Mesodermal cell (in vitro differentiated cells): Measurements from ENCODE around the gene LIN37.

Experiments
- H3K27ac ChIP-seq: 2 replicates; pipeline ENCODE4 v1.7.0; 2013; ENCODE audit warnings: mild to moderate bottlenecking, low read depth, low read length, moderate library complexity; ENCODE audit not compliant: severe bottlenecking
- H3K36me3 ChIP-seq: 2 replicates; pipeline ENCODE4 v1.7.1; 2013; ENCODE audit warnings: mild to moderate bottlenecking, low read length, moderate library complexity; ENCODE audit not compliant: control insufficient read depth, insufficient read depth
- H3K4me1 ChIP-seq: one replicate; pipeline ENCODE4 v1.7.1; 2013; ENCODE audit warnings: mild to moderate bottlenecking, low read length; ENCODE audit not compliant: insufficient read depth, control insufficient read depth, poor library complexity, severe bottlenecking
- H3K4me3 ChIP-seq: 2 replicates; pipeline ENCODE4 v1.7.0; 2013; ENCODE audit warnings: low read length, control low read depth, mild to moderate bottlenecking; ENCODE audit not compliant: insufficient read depth, poor library complexity, severe bottlenecking; ENCODE audit errors: extremely low read depth
- H3K9me3 ChIP-seq: 2 replicates; pipeline ENCODE4 v1.7.1; 2013; ENCODE audit warnings: mild to moderate bottlenecking, low read length, moderate library complexity; ENCODE audit not compliant: control insufficient read depth
- WGBS, 2 experiments: methylation state at CpG; one replicate each; pipeline ENCODE4 v1.1.5; 2013; ENCODE audit warnings: missing lambda C conversion rate in 2 of 2; ENCODE audit not compliant: insufficient coverage in 2 of 2; 5-methylcytosine and 5-hydroxymethylcytosine counted together

The LIN37 gene

DNA sequence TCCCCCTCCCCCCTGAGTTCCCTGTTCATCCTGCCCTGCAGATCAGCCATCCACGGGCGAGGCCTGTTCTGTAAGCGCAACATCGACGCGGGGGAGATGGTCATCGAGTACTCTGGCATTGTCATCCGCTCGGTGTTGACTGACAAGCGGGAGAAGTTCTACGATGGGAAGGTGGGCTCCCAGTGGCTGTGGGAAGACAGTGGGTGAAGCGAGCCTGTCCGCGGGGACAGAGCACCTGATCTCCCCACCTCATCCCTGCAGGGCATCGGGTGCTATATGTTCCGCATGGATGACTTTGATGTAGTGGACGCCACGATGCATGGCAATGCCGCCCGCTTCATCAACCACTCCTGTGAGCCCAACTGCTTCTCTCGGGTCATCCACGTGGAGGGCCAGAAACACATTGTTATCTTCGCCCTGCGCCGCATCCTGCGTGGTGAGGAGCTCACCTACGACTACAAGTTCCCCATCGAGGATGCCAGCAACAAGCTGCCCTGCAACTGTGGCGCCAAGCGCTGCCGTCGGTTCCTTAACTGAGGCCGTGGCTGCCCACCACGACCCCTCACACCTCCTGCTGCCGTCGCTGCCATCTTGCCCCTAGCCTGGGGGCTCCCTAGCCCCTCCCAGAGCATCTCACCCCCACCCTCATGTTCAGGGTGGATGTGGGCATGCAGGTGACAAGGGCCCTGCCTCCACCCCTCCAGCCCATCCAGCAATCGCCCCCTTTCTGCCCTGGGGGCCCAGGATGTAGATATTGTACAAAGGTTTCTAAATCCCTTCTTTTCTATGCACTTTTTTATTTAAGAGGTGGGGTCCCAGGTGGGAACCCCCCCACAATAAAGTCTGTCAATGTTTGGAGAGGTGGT lies 10.1 kb upstream of the LIN37 start:
- H3K27ac ChIP-seq, result no peak overlapping the region
- H3K4me1 ChIP-seq, result peaks cover 12% of the 10 kb centered on the region
- 95 to 98% methylated on average over 28 to 34 of the region's 37 CpGs for WGBS, 2 experiments
- no peaks in the 10 kb centered on the region for H3K9me3 ChIP-seq
- H3K36me3 ChIP-seq, result peaks cover 66% of the 10 kb centered on the region
- no peak overlapping the region for H3K4me3 ChIP-seq

DNA sequence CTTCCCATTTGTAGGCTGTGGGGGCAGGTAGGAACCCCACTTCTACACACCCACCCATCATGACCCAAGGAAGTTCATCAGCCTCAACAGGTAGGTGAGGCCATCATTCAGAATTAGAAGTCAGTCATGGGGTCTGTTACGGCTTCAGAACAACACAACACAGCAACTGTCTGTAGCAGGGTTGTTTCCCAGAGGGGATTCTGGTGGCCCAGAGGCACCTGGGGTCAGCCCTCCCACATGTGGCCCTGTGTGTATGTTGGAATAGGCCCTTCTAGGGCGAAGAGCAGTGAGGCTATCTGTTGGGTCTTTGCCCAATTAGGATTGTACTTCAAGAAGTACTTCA lies 9.5 kb upstream of the LIN37 start:
- Histone ChIP-seq H3K4me3 (no peak overlapping the region), H3K4me1 (peaks cover 12% of the 10 kb centered on the region), H3K27ac (no peak overlapping the region), H3K9me3 (no peaks in the 10 kb centered on the region), H3K36me3 (peaks cover 62% of the 10 kb centered on the region)
- 93 to 100% methylated on average over 2 of the region's 2 CpGs for WGBS, 2 experiments

DNA sequence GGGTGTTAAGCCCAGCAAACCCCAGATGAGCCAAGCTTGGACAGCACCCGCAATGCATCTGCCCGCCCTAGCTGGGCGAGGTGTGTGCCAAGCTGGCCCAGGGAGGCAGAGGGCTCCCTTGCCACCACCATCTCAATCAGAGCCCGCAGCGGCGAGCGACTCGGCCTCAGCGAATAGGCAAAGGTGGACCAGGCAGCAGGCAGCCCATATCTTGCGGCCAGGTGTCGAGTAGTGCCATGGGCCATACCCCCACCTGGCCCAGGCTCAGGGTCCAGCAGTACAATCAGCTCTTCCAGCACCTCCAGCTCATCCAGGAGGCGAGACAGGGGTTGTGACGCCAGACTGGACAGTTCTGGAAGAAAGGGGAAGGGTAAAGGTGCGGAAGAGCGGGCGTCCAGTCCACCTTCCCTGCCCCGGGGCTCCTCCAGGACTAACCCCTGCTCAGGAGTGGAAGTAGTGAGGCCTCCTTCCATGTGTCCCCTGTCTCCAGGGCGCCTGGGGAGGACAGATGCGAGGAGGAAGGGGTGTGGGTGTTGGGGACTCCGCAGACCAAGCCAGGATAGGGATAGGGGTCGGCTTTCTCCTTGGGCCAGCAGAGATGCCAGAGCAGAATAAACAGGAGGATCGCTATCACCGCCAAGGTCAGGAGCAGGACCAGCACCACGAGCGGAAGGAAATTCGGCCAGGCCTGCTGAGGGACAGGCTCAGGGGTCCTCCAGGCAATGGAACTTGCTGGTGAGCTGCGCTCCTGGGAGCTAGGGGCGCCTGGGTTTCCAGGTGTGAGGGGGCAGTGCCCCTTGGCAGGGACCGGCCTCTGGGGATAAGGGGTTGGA lies 8.9 kb upstream of the LIN37 start:
- Histone ChIP-seq H3K4me3 (peak overlapping the region; percentile 56), H3K36me3 (peaks cover 58% of the 10 kb centered on the region), H3K9me3 (no peaks in the 10 kb centered on the region), H3K27ac (no peak overlapping the region), H3K4me1 (peaks cover 12% of the 10 kb centered on the region)
- 91% methylated on average over 22 to 26 of the region's 29 CpGs for WGBS, 2 experiments

DNA sequence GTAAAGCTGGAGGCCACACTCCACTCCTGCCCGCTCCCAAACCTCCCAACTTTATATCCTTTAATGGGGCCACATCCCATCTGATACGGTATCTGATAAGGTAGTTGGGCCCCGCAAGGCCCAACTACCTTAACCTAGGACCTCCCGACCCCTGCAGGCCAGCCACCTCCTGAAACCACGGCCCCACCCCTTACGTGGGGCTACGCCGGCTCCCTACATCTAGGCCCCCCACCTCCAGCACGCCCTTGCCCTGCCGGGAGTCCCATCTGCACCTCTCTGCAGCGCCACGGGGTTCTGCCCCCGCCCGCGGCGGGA lies 8.3 kb upstream of the LIN37 start:
- H3K27ac ChIP-seq, result no peak overlapping the region
- 5 to 13% methylated on average over 11 to 14 of the region's 16 CpGs for WGBS, 2 experiments
- H3K4me3 ChIP-seq, result peak overlapping the region; percentile 56
- peaks cover 12% of the 10 kb centered on the region for H3K4me1 ChIP-seq
- no peaks in the 10 kb centered on the region for H3K9me3 ChIP-seq
- H3K36me3 ChIP-seq, result peaks cover 52% of the 10 kb centered on the region

DNA sequence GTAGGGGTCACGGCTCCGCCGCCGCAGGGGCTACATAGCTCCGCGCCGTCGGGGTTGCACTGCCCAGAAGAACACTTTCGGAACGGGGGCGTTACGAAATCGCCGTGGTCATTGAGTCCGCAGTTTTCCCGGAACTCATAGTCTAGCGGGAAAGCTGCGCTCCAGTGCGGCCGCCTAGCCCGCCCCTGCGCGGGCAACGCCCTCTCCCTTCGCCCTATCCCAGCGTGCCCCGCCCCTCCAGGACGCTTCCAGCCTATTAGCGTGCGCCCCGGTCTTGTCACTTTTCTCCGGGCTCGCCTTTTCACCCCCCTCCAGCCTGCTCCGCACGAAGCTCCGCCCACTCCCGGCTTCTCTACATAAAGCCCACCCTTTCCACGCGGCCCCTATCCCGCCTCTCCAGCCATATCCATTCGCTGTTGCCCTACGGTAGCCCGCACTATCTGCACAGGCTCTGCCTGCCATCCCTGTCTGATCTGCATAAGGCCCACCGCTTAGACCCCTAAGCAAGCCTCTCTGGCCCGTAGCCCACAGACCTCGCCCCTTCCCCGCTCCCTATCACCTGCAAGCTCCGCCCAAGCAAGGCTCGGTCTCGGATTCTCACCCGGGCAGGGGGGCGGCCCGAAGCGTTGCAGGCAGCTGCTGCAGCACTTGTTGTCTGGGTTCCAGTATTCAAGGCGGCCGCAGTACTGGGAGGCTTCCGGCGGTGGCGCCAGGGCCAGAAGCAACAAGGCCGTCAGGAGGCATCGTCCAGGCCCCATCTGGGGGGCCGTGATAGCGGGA lies 7.8 kb upstream of the LIN37 start:
- Histone ChIP-seq H3K36me3 (peaks cover 46% of the 10 kb centered on the region), H3K4me3 (peak overlapping the region; percentile 56), H3K27ac (peak overlapping the region; percentile 89), H3K4me1 (peaks cover 12% of the 10 kb centered on the region), H3K9me3 (no peaks in the 10 kb centered on the region)
- WGBS, 2 experiments, result 0% methylated on average over 54 to 62 of the region's 63 CpGs

DNA sequence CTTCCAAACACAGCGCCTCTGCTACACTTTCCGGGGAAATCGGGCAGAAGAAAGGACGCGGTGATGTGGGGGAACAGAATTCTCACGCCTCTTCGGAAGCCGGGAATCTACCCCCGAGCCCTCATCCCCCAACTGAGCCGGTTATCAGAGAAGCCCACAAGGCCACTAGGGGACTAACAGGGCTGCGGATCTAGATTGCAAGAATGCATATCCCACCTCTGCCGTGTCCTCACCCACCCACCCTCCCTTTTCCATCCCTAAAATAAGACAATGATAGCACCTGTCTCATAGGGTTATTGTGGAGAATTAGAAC lies 7.2 kb upstream of the LIN37 start:
- Histone ChIP-seq H3K9me3 (no peaks in the 10 kb centered on the region), H3K4me1 (peaks cover 13% of the 10 kb centered on the region), H3K4me3 (peak overlapping the region; percentile 56), H3K36me3 (peaks cover 42% of the 10 kb centered on the region), H3K27ac (peak overlapping the region; percentile 89)
- 0 to 4% methylated on average over 4 to 5 of the region's 12 CpGs for WGBS, 2 experiments

DNA sequence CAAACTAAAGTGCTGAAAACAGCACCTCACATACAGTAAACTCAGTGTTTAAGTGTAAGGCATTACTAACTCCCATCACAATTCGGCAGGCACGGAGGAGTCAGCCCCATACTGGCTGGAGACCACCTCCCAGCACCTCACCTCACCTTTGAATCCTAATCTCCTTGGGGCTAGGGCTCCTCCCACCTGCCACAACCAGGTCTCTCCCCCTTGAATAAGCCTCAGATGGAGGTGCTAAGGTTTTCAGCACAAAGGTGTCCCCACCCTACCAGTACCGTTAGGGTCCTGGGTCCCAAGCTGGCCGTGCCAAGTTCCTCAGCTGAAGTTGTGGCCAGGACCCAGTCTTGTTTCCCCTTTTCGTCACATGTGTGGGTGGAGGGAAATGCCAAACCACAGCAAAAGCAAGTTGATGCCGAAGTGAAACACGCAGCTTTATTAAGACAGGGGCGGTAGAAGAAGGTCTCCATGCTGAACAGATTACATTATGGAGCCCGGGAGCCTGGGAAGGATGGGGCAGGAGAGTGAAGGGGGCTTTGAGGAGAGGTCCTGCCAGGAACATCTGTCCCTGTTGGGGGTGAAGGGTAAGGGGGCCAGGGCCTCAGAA lies 6.2 kb upstream of the LIN37 start, which contains the start of gene IGFLR1:
IGFLR1 (minus strand) TSS at position 332 of the 604 bp plus-strand sequence. CDS start 1,272 bp downstream, outside the sequence.
- Histone ChIP-seq H3K9me3 (no peaks in the 10 kb centered on the region), H3K4me1 (peaks cover 19% of the 10 kb centered on the region), H3K27ac (peak within 1 kb of the TSS; percentile 10), H3K4me3 (peak within 1 kb of the TSS; percentile 56), H3K36me3 (peaks cover 34% of the 10 kb centered on the region)
- WGBS, 2 experiments, result 93 to 96% methylated on average over 7 to 9 of the region's 9 CpGs

DNA sequence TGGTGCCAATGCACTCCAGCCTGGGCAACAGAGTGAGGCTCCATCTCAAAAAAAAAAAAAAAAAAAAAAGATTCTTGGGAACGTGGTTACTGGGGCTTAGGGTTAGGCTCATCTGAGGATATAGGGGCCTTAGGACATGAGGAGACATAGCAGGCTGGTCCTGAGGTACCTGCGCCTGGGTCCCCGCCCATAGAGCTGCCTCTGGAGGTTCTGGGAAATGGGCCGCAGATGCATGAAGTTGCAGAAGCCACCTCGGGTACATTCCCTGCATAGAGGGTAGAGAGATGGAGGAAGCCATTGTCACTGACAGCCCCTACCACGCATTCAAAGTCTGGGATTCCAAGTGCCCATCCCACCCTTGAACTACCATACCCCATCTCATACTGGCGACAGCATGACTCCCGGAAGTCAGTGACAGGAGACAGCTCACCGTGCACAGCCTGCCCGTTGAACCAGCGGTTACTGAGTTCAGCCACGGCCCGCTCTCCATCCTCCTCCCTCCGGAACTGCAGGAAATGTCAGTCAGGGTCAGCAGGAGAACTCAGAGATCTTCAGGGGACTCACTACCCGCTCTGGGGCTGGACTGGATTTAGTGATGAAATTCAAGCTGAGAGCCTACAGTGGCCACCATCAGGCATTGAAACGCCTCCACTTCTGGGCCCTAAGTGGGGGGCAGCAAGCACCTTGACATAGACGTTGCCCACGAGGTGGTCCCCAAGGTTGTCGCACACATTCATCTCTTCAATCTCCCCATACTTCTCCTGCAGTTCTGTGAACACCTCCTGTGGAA lies 4.5 kb upstream of the LIN37 start:
- peaks cover 20% of the 10 kb centered on the region for H3K36me3 ChIP-seq
- no peaks in the 10 kb centered on the region for H3K9me3 ChIP-seq
- no peak overlapping the region for H3K27ac ChIP-seq
- WGBS, 2 experiments, result 93 to 95% methylated on average over 11 to 16 of the region's 19 CpGs
- H3K4me3 ChIP-seq, result peak overlapping the region; percentile 97
- peaks cover 19% of the 10 kb centered on the region for H3K4me1 ChIP-seq

DNA sequence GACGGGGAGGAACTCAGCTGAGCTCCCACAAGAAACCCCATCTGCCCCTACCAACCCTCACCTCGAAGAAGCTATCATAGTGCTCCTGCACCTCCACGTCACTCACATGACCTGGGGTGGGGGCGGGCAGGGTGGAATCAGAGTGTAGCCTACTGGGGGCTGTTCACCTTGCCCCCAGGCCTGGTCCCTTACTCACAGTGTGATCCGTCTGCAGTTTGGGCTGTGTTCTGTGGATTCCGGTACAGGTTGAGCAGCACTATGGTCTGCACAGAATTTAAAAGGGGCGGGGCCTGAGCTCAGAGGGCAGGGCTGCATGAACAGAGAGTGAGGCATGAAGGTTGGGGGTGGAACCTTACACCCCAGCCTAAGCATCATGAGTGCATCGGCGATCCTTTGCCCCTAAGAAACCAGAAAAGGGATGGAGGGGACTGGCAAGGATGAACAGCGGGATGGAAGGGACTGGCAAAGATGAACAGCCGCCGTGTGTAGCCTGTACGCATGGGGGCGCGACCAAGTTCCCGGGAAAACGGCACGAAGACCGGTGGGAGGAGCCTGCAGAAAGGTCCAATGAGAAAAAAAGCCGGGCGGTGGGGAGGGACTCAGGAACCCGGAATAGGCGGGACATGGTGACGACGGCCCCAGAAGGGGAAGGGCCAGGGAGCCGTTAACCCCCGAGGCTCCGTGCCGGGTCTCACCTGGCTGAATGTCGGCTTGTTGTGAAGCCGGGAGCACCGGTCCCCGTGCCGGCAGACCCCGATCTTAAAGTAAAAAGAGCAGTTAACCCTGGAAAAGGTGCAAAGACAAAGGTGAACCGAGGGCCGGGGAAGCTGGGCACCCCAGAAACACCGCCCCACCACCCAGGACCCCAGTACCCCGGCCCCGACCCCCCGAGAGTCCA lies 3.7 kb upstream of the LIN37 start:
- H3K27ac ChIP-seq, result peak overlapping the region; percentile 100
- H3K4me3 ChIP-seq, result peak overlapping the region; percentile 97
- WGBS, 2 experiments, result 10 to 12% methylated on average over 32 to 40 of the region's 41 CpGs
- H3K4me1 ChIP-seq, result peaks cover 16% of the 10 kb centered on the region
- no peaks in the 10 kb centered on the region for H3K9me3 ChIP-seq
- peaks cover 14% of the 10 kb centered on the region for H3K36me3 ChIP-seq
